Measurements from ENCODE around the gene UBAP1L.
"Not testable (repeated sequence)": the region's sequence is repeated elsewhere in the genome, so short reads cannot be mapped to it uniquely, and the experiment has no call there.

The UBAP1L gene

DNA sequence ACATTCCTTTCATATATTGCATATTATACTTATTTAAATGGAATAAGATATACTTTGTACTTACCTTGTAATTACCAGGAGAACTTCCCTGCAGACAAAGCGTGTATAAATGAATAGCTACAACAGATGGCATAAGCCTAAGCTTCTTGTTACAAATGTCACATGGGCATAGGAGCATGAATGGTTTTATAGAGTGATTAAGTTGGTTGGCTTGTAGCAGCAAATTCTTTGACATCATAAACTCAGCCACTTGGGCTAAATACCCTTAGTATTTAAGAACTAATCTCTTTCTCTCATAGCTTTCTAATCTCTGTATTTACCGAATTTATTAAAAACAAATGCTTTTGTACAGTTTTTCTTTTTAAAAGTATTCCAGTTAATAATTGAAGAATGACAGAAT, at the start of gene UBAP1L:
UBAP1L (minus strand) TSS at position 115 of the 400 bp plus-strand sequence. CDS start 8,985 bp downstream, outside the sequence.
- peak; percentile 98 for DNase-seq (ENCODE audit: low read depth)
- TF ChIP-seq, protein P1, sequence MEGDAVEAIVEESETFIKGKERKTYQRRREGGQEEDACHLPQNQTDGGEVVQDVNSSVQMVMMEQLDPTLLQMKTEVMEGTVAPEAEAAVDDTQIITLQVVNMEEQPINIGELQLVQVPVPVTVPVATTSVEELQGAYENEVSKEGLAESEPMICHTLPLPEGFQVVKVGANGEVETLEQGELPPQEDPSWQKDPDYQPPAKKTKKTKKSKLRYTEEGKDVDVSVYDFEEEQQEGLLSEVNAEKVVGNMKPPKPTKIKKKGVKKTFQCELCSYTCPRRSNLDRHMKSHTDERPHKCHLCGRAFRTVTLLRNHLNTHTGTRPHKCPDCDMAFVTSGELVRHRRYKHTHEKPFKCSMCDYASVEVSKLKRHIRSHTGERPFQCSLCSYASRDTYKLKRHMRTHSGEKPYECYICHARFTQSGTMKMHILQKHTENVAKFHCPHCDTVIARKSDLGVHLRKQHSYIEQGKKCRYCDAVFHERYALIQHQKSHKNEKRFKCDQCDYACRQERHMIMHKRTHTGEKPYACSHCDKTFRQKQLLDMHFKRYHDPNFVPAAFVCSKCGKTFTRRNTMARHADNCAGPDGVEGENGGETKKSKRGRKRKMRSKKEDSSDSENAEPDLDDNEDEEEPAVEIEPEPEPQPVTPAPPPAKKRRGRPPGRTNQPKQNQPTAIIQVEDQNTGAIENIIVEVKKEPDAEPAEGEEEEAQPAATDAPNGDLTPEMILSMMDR (conservative IDR thresholded peaks at IDR 0.05; ENCODE audit: low read depth, low read length): no peak
- no peak within 1 kb of the TSS for H3K4me3 ChIP-seq (ENCODE audit: low read length)

DNA sequence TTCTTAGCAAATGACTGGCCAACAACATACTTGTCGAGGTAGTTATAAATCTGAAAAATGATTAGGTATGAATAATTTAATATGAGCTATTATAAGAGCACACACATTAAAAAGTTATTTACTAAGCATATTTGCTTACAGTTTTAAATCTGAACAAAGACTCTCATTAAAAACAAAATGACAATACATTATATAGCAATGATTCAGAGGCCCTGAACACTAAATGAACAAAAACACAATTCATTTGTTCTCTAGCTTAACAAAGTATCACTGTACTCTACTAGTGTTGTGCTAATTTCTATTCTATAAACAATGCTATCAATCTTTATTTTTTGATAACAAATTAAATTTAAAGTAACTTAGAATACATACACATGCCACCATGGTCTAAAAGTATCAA, 49.1 kb upstream of the UBAP1L start:
- TF ChIP-seq, protein P1 (conservative IDR thresholded peaks at IDR 0.05; ENCODE audit: low read depth, low read length): no peak
- no peak overlapping the region for H3K4me3 ChIP-seq (ENCODE audit: low read length)
- no peak for DNase-seq (ENCODE audit: low read depth)

DNA sequence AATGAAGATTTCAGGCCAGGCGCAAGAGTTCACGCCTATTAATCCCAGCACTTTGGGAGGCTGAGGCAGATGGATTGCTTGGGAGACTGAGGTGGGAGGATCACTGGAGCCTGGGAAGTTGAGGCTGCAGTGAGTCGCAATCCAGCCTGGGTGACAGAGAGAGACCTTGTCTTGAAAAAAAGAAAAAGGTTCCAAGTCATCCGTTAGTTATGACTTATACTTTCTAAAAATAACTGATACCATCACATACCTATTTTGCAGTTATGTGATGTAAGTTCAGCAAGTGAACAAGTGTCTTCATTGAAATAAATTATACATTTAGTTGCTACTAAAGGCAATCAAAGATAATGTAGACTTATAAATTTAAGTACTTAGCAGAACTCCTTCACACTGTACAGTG, 48.0 kb upstream of the UBAP1L start:
- no peak for DNase-seq (ENCODE audit: low read depth)
- TF ChIP-seq, protein P1 (conservative IDR thresholded peaks at IDR 0.05; ENCODE audit: low read depth, low read length): no peak
- H3K4me3 ChIP-seq (ENCODE audit: low read length): no peak overlapping the region

DNA sequence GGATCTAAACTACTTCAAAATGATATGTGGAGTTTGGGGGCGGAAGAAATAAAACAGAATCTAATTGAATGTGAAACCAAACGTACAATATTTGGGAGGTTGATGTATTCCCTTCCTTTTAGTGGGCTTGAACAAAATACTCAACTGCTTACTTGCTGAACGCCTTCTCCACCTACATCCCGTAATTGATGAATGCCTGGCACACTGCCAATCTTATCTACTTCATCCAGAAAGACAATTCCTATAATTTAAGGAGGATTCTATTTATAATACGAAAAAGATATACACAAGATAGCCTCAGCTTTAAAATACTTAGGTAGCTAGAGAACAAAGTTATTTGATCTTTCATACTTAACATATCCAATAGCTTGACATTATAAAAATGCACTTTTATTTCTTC, 41.7 kb upstream of the UBAP1L start:
- no peak overlapping the region for H3K4me3 ChIP-seq (ENCODE audit: low read length)
- TF ChIP-seq, protein P1 (conservative IDR thresholded peaks at IDR 0.05; ENCODE audit: low read depth, low read length): no peak
- no peak for DNase-seq (ENCODE audit: low read depth)

DNA sequence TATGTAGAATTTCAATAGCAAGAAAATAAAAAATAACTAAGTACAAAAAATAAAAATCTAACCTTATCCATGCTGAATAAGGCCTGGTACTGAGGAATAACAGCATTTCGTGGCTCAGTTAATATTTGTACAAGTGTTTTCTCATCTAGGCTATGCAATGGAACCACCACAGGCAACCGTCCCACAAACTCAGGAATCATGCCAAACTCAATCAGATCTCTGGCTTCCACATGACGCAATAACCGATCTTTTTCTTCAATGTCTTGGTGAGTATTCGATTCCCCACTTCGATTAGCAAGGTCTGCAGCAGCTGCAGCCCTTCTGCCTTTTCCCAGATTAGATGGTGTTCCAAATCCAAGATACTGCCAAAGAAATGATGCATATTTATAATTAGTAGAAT, 39.7 kb upstream of the UBAP1L start:
- no peak overlapping the region for H3K4me3 ChIP-seq (ENCODE audit: low read length)
- TF ChIP-seq, protein P1 (conservative IDR thresholded peaks at IDR 0.05; ENCODE audit: low read depth, low read length): no peak
- DNase-seq (ENCODE audit: low read depth): no peak

DNA sequence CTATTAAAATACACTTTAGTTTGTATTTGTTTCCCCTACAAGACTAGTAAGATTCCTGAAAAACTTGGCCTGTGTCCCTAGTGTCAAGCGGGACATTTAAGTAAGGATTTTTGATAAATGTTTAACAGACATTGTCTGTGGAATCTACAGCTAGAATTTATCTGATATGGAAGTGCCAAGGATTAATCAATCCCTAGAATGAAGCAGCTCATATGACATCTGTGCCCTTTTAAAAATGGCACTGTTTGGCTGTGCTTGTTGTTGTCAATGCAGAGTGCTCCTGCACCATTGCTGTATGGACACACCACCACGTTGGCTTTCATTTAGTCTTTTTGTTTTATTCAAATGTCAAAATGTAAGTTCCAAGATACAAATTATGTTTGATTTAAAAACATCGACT, 32.9 kb upstream of the UBAP1L start:
- no peak overlapping the region for H3K4me3 ChIP-seq (ENCODE audit: low read length)
- no peak for DNase-seq (ENCODE audit: low read depth)
- TF ChIP-seq, protein P1 (conservative IDR thresholded peaks at IDR 0.05; ENCODE audit: low read depth, low read length): no peak

DNA sequence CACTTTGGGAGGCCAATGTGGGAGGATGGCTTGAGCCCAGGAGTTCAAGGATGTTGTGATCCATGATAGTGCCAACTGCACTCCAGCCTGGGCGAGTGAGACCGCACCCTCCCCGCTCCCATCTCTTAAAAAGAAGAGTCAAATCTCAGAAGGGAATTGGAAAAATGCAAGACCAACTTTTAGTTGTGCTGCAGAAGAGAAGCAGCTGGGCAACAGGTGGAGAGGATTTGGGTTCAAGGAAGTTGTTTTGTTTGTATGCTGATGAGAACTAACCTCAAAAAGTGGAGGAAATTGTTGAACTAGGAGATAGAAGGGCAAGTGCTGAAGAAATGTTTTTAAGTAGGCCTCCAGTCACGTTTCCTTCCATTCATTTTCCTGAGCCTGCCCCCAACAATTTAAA, 31.4 kb upstream of the UBAP1L start:
- no peak for DNase-seq (ENCODE audit: low read depth)
- no peak overlapping the region for H3K4me3 ChIP-seq (ENCODE audit: low read length)
- TF ChIP-seq, protein P1 (conservative IDR thresholded peaks at IDR 0.05; ENCODE audit: low read depth, low read length): no peak

DNA sequence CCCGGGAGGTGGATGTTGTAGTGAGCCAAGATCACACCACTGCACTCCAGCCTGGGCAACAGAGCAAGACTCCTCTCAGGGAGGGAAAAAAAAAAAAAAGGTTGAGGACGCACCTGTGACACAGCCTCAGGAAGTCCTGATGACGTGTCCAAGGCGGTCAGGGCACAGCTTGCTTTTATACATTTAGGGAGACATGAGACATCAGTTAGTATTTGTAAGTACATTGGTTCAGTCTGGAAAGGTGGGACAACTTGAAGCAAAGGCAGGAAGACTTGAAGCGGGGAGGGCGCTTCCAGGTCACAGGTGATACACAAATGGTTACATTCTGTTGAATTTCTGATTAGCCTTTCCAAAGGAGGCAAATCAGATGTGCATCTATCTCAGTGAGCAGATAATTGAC, 23.6 kb upstream of the UBAP1L start:
- H3K4me3 ChIP-seq (ENCODE audit: low read length); DNase-seq (ENCODE audit: low read depth): not testable (repeated sequence)

DNA sequence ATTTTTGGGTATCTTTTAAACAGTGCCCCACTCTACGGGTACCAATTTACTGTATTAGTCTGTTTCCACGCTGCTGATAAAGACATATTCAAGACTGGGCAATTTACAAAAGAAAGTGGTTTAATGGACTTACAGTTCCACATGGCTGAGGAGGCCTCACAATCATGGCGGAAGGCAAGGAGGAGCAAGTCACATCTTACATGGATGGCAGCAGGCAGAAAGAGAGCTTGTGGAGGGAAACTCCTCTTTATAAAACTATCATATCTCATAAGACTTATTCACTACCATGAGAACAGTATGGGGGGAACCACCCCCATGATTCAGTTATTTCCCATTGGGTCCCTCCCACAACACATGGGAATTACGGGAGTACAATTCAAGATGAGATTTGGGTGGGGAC, 22.9 kb upstream of the UBAP1L start:
- not testable (repeated sequence) for H3K4me3 ChIP-seq (ENCODE audit: low read length); DNase-seq (ENCODE audit: low read depth)

DNA sequence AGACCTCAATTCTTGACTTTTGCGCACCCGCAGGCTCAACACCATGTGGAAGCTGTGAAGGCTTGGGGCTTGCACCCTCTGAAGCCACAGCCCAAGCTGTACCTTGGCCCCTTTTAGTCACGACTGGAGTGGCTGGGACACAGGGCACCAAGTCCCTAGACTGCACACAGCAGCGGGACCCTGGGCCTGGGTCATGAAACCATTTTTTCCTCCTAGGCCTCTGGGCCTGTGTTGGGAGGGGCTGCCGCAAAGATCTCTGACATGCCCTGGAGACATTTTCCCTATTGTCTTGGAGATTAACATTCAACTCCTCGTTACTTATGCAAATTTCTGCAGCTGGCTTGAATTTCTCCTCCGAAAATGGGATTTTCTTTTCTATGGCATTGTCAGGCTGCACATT, 22.1 kb upstream of the UBAP1L start:
- not testable (repeated sequence) for DNase-seq (ENCODE audit: low read depth); H3K4me3 ChIP-seq (ENCODE audit: low read length)

All from retinal pigment epithelial cell (primary cell).